Parathyroid adenoma (tissue), 2 donors: Measurements from ENCODE around the gene SYNCRIP.
A peak's percentile ranks its signal among the peaks of the same experiment; 100 is the strongest.

Source experiments
- H2AFZ ChIP-seq: fragments of 300-600 bp; sonication (generic); one replicate; pipeline ENCODE4 v1.7.0; 2017; ENCODE audit warnings: antibody characterized with exemption, mild to moderate bottlenecking
- H3K27ac ChIP-seq: fragments of 300-600 bp; sonication (generic); one replicate; pipeline ENCODE4 v1.7.0; 2017
- H3K27me3 ChIP-seq: fragments of 300-600 bp; sonication (generic); one replicate; pipeline ENCODE4 v1.7.0; 2017; ENCODE audit warnings: low read length; ENCODE audit not compliant: control insufficient read depth, insufficient read depth
- H3K36me3 ChIP-seq: fragments of 300-600 bp; sonication (generic); one replicate; pipeline ENCODE4 v1.7.0; 2017; ENCODE audit warnings: low read length; ENCODE audit not compliant: control insufficient read depth, insufficient read depth
- H3K4me1 ChIP-seq: fragments of 300-600 bp; sonication (generic); one replicate; pipeline ENCODE4 v1.7.0; 2017; ENCODE audit warnings: control low read depth
- H3K4me2 ChIP-seq: fragments of 300-600 bp; sonication (generic); one replicate; pipeline ENCODE4 v1.7.0; 2017; ENCODE audit warnings: low read length
- H3K4me3 ChIP-seq: fragments of 300-600 bp; sonication (generic); one replicate; pipeline ENCODE4 v1.7.0; 2017; ENCODE audit warnings: low read depth, low read length
- H3K79me2 ChIP-seq: fragments of 300-600 bp; sonication (generic); one replicate; pipeline ENCODE4 v1.7.0; 2017; ENCODE audit warnings: control low read depth
- H3K9ac ChIP-seq: fragments of 300-600 bp; sonication (generic); one replicate; pipeline ENCODE4 v1.7.0; 2017; ENCODE audit warnings: mild to moderate bottlenecking
- H3K9me3 ChIP-seq: fragments of 300-600 bp; sonication (generic); one replicate; pipeline ENCODE4 v1.7.0; 2017; ENCODE audit warnings: low read length; ENCODE audit not compliant: control insufficient read depth
- CTCF ChIP-seq: fragments of 300-600 bp; sonication (generic); IDR thresholded peaks from one replicate; pipeline ENCODE4 v1.7.0; 2017; ENCODE audit warnings: antibody characterized with exemption, mild to moderate bottlenecking
- donor health status: primary hyperparathyroidism.

The SYNCRIP gene

GRCh38 chr6:85643537-85644278, 1.0 kb upstream of the SYNCRIP start:
- H3K4me3 ChIP-seq, result peak overlapping the region; percentile 91
- peaks cover 26% of the 10 kb centered on the region for H3K79me2 ChIP-seq
- H3K9me3 ChIP-seq, result no peaks in the 10 kb centered on the region
- H2AFZ ChIP-seq, result peak overlapping the region; percentile 99
- H3K4me1 ChIP-seq, result peaks cover 8% of the 10 kb centered on the region
- peak overlapping the region; percentile 82 for H3K9ac ChIP-seq
- H3K4me2 ChIP-seq, result peak overlapping the region; percentile 94
- no peak for TF ChIP-seq CTCF
- H3K36me3 ChIP-seq, result no peaks in the 10 kb centered on the region
- no peaks in the 10 kb centered on the region for H3K27me3 ChIP-seq
- peak overlapping the region; percentile 99 for H3K27ac ChIP-seq

- Histone ChIP-seq H3K9me3 (no peaks in the 10 kb centered on the region), H3K27me3 (no peaks in the 10 kb centered on the region), H3K27ac (peak overlapping the region; percentile 100), H3K4me3 (peak overlapping the region; percentile 97), H3K9ac (peak overlapping the region; percentile 99), H3K4me2 (peak overlapping the region; percentile 77), H2AFZ (peak overlapping the region; percentile 92), H3K36me3 (no peaks in the 10 kb centered on the region), H3K79me2 (peaks cover 40% of the 10 kb centered on the region), H3K4me1 (peaks cover 8% of the 10 kb centered on the region)
- no peak for TF ChIP-seq CTCF
Measured at GRCh38 chr6:85641897-85642773, 551 bp downstream of the SYNCRIP start.

GRCh38 chr6:85641522-85641896, 1.2 kb downstream of the SYNCRIP start:
- Histone ChIP-seq H3K36me3 (no peaks in the 10 kb centered on the region), H3K27ac (peak overlapping the region; percentile 100), H3K4me1 (peaks cover 8% of the 10 kb centered on the region), H3K9me3 (no peaks in the 10 kb centered on the region), H3K9ac (peak overlapping the region; percentile 99), H3K27me3 (no peaks in the 10 kb centered on the region), H3K4me2 (peak overlapping the region; percentile 77), H2AFZ (peak overlapping the region; percentile 92), H3K79me2 (peaks cover 41% of the 10 kb centered on the region), H3K4me3 (peak overlapping the region; percentile 97)
- TF ChIP-seq CTCF, result no peak

GRCh38 chr6:85640821-85641220, 1.9 kb downstream of the SYNCRIP start:
- no peak for TF ChIP-seq CTCF
- H3K36me3 ChIP-seq, result no peaks in the 10 kb centered on the region
- no peaks in the 10 kb centered on the region for H3K9me3 ChIP-seq
- no peak overlapping the region for H3K27ac ChIP-seq
- H3K4me1 ChIP-seq, result peaks cover 8% of the 10 kb centered on the region
- no peaks in the 10 kb centered on the region for H3K27me3 ChIP-seq
- H3K79me2 ChIP-seq, result peaks cover 45% of the 10 kb centered on the region
- peak overlapping the region; percentile 77 for H3K4me2 ChIP-seq
- no peak overlapping the region for H3K4me3 ChIP-seq
- no peak overlapping the region for H3K9ac ChIP-seq
- H2AFZ ChIP-seq, result no peak overlapping the region
